ENCODE results near the gene CEACAM4.

- TF ChIP-seq GABPA (IDR thresholded peaks at IDR 0.05; ENCODE audit: borderline replicate concordance, insufficient read depth, low read length) (no peak), CREB1 (IDR thresholded peaks at IDR 0.05) (no peak), TAF7 (optimal IDR thresholded peaks at IDR 0.05; ENCODE audit: borderline replicate concordance, low read depth, low read length) (no peak), CTCF (IDR thresholded peaks at IDR 0.05; ENCODE audit: control extremely low read depth in 1 of 3, insufficient read depth in 1 of 3, low read depth in 1 of 3, low read length in 3 of 3) (no peak), RAD21 (IDR thresholded peaks at IDR 0.05 in 1 of 2, conservative IDR thresholded peaks at IDR 0.05 in 1 of 2; ENCODE audit: low read depth in 2 of 2, low read length in 2 of 2) (no peak), SIX5 (IDR thresholded peaks at IDR 0.05; ENCODE audit: low read depth, low read length) (no peak), HDAC2 (IDR thresholded peaks at IDR 0.05; ENCODE audit: borderline replicate concordance in 1 of 2, low read depth in 2 of 2, low read length in 2 of 2) (no peak), BCL11A (IDR thresholded peaks at IDR 0.05; ENCODE audit: low read depth in 2 of 2, low read length in 2 of 2) (no peak), SP4 (IDR thresholded peaks at IDR 0.05; ENCODE audit: low read length) (no peak), HDAC6 (IDR thresholded peaks at IDR 0.05; ENCODE audit: low read depth, low read length) (no peak), POLR2A (IDR thresholded peaks at IDR 0.05; ENCODE audit: control extremely low read depth in 1 of 2, low read depth in 2 of 2, low read length in 2 of 2) (no peak), ASH2L (IDR thresholded peaks at IDR 0.05; ENCODE audit: low read length) (no peak), EZH2 (IDR thresholded peaks at IDR 0.05; ENCODE audit: low read depth, low read length, severe bottlenecking) (no peak), SP1 (IDR thresholded peaks at IDR 0.05; ENCODE audit: low read depth, low read length) (no peak)
These were observed 2.4 kb downstream of the CEACAM4 start for GRCh38 chr19:41624515-41624914.
